OCI-M1 (cell line): Measurements from ENCODE around the gene HAUS7.

Source experiments
- DNase-seq: peaks from one replicate; lab custom pipeline; 2025; lab: John Stamatoyannopoulos, UW

HAUS7 gene

DNA sequence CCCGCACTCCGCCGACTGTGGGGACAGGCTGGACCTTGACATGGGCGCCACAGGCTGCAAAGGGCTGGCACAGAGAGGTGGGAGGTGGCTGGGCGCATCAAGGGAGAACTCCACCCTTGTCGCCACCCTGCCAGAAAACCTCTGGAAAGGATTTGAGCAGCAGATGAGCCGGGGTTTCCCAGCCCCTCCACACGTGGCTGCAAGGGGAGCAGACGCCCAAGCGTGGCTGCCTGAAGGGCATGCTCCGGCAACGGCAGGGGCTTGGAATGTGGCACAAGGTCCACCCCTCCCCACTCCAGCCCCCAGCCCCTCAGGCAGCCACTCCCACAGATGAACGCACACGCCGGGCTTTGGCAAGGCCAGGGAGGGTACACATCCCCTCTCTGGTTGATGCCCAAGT is 29.0 kb upstream of the HAUS7 start:
- no peak for DNase-seq

DNA sequence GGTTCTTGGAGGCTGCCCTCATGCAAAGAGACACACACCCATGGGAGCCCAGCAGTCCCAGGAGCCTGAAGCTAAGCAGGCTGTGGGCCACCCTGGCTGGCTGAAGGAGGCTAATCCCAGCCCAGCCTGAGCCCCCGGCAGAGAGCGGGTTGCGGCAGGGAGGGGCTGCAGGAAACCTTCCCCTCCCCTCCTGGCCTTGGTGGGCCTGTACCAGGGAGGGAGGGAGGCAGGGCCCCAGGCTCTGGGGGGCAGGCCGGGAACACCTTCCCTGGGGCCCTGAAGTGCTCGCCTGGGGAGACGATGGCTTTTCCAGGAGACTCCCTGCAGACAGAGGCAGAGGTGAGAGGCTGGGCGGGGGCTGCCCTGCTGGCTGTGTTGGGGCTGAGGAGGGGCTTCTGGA is 28.1 kb upstream of the HAUS7 start:
- DNase-seq, result no peak

DNA sequence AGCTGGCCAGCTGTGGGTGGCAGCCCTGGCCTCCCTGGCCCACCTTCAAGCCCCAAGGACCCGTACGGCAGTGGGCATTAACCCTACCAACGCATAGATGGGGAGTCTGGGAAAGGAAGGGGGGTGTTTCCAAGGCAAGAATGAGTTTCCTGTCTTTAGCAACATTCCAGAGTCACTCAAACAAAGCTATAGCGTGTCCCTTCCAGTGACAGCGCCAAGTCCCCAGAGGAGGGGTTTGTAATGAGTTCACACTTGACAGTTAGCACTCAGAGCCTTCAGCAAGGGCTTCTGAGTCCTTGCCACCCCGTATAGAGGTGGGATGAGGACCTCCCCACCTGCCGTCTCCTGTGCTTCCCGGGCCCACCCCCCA is 26.2 kb upstream of the HAUS7 start:
- no peak for DNase-seq

DNA sequence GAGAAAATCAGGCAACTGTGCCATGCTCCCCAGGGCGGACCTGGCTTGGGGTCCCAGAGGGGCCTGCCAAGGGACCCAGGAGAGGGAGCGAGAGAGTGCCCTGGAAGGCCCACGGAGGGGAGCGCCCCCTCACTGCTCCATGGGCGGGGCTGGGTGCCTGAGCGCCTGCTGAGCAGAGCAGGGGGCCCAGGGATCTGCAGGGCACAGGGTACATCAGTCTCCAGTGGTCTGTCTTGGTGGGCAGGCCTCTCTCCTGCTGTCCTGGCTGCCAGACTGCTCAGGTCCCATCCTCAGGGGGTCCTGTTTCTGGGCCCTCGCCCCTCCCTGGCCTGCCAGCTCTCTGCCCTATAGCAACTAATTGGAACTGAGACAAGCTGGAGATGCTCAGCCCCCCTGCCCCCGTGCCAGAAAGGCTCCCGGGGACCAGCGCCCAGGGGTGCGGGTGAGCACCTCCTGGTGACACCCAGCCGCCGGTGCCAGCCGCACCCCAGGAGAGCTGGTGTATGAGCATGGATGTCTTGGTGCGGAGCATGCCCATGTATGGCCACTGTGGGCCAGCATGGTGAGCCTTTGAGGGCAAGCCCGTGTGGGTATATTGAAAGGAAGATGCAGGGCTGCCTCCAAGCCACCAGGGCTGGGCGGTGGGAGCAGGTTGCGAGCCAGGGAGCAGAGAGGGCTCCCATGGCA is 25.7 kb upstream of the HAUS7 start:
- DNase-seq, result no peak

DNA sequence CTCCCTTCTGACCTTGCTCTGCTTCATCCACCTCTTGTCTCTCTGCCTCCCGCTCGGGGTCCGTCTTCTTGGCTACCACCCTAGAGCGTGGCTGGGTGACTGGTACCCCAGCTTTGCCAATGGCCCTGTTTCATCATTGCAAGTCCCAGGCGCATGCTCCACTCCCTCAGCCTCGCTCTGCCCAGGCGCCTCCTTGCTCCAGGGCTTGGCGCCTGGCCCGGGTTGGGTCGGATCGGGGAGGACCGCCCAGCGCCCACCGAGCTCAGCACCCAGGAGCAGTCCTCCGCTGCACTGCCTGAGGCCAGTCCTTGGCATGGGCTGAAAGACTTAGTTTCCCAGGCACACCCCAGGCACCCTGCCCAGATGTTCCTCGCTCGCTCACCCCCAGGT is 25.0 kb upstream of the HAUS7 start:
- DNase-seq, result no peak

DNA sequence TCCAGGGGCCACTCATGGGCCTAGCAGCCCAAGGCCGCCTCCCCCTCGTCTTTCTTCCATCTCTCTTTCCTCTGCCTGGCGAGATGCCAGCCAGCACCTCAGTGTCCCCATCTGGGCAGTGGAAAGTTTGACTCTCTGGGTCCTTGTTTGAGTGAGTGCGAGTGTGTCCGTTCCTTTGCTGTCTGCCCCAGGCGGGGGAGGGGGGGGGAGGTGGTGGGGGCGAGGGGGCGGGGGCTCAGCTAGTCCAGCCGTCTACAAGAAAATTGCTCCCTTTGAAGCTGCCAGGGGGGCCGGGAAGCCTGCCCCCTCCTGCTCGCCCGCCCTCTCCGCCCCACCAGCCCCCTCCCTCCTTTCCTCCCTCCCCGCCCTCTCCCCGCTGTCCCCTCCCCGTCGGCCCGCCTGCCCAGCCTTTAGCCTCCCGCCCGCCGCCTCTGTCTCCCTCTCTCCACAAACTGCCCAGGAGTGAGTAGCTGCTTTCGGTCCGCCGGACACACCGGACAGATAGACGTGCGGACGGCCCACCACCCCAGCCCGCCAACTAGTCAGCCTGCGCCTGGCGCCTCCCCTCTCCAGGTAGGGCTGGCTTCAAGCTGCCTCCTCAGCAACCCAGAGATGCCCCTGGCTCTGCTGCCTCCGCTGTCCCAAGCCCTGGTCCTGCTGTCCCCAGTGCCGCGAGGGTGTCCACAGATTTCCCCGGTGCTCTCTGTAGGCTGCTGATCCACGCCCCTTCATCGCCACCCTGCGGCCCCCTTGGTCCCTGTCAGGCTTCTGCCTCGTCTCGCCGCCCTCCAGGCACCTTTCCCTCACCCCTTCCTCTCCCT is 24.4 kb upstream of the HAUS7 start, which contains the start of gene BGN:
TSS of gene BGN (plus strand) at position 440 of the 821 bp plus-strand sequence. CDS start 9,652 bp downstream, outside the sequence.
- DNase-seq, result no peak

DNA sequence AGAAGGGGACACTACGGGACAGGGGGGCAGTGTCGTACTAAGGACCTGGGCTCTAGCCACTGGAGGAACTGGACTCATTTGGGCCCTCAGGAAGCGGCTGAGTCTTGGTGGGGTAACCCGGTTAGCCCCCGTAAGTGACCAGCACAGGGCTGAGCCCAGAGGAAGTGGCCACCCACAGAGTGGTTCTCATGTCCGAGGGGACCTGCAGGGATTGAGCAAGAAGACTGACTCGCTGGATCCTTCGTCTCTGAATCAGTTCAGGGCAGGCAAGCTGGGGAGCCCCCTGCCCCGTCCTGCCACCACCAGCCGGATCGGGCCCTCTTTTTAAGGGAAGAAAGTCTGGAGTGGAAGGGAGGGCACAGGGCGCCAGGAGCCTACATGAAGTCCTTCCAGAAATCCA is 23.7 kb upstream of the HAUS7 start:
- no peak for DNase-seq

DNA sequence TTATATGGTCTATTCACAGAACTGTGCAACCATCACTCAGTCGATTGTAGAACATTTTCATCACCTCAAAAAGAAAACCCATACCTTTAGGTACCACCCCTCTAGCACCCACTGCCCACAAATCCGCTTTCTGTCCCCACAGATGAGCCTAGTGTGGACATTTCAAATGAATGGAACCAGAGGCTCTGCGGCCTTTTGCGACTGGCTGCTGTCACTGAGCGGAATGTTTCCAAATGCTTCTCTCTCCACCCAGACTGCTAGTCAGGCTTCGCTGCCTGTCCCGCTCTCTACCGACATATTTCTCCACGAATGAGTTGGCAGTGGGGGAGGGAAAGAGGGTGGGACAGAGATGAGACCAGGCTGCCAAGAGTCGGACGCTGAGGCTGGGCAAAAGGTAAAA is 22.7 kb upstream of the HAUS7 start:
- DNase-seq, result no peak

DNA sequence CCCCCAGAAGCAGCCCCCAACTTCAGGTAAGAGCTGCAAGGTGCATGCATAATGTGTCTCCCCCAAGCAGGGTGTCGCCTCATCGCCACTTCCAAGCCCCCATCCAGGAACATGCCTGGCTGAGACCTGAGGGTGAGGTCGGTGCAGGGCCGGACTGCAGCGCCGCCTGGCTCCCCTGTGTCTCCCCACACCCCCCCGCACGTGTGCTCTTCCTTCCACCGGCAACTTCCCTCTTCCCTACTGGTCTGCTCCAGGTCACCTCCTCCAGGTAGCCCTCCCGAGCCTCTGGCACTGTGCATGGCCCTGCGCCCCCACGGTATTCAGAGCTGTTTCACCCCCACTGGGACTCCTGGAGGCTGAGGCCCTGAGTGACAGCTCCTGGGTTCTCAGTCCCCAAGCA is 22.2 kb upstream of the HAUS7 start:
- no peak for DNase-seq

DNA sequence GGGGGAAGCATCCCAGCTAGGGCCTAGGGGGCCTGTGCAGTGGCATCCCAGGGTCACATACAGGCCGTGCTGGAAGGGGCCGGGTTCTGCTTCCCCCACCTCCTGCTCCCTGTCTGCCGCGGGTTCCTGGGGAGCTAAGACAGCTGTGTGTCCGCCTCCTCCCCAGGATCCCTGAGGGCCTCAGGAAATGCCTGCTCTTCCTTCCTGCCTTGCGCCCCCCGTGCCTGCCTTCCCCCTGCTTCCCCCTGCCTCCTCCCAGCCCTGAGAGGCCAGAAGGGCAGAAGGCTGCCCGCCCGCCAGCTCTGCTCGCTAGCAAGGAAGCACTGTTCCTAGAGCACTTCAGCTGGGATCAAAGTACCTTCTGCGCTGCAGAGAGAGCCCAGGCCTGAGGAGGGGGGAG is 21.5 kb upstream of the HAUS7 start:
- DNase-seq, result no peak

DNA sequence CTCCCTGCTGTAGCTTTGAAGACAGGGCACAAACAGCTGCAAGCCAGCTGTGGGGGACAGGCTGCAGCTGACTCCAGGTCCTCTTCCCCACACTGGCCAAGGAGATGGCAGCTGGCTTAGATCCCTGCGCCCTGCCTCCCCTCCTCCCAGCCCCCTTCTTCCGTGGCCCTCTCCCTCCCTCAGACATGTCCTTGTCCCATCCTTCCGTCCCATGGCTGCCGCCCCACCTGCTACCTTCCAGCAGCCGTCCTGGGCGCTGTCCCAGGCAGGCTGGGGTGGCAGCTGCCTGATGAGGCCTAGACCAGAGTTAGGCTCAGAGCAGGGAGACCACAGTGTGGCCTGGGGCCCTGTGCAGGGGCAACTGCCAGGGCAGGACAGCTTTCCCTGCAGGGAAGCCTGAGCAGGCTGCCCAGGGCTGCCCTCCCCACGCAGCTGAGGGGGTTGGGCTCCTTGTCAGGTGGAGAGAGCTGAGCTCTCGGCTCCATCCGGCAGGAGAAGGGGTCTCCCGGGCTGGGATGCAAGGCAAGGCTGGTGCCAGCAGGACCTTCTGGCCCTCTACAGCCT is 21.1 kb upstream of the HAUS7 start:
- DNase-seq, result no peak

DNA sequence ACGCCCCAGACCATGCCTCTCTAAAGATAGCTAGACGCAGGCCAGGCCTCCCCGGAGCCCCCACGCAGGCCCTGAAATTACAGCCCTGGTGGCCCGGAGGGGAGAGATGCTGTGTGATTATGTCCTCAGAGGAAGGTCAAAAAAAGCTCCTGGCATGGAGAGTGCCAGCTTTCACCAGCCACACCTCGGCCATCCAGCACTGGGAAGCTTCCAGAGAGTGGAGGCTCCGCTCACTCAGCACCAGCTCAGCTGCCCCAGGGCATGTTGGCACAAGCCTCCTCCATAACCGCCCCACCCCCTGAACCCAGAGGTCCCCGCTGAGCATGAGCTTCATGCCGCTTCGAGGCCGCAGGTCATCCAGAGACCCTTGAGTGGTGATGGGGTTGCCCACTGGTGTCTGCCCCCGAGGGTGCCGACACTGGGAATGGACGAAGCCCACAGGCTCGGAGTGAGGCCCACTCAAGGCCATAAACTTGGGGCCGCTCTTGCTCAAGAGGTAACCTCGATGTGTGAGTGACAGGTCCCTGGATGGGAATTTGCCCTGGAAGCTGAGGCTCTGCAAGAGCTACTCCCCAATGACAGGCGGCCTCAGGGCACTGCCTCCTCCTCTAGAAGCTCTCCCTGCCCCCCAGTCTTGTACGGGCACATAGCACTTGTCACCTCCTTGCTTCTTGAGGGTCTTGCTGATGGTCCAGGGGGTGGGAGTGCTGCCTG is 20.0 kb upstream of the HAUS7 start:
- no peak for DNase-seq

DNA sequence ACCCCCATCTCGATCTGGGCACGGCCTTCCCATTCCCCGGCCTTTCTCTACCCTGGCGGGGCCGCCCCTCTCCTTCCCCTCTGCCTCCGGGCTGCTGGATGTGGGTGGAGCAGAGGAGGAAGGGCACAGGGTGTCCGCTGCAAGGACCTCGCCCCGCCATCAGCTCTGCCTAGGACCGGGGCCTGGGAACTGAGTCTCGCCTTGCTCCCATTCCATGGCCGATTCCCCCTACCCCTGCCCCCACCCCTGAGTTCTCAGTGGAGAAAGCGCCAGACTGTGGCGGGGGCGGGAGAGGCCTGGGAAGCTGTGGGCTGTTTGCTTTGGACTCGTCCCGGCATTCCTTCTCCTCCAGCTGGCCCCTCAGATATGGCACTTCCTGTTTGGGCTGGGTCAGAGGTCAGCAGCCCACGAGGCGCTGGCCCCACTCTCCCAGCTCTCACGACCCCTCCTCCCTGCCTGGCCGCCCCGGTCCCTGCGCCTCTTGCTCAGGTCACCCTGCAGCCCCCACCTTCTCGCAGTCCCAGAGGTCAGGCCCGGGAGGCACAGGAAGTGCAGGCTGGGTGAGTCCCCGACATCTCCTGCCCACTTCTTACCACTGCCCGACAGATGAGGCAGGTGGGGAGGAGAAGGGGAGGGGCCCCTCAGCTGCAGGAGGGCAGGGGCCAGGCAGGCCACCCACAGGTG is 18.0 kb upstream of the HAUS7 start:
- DNase-seq, result no peak

DNA sequence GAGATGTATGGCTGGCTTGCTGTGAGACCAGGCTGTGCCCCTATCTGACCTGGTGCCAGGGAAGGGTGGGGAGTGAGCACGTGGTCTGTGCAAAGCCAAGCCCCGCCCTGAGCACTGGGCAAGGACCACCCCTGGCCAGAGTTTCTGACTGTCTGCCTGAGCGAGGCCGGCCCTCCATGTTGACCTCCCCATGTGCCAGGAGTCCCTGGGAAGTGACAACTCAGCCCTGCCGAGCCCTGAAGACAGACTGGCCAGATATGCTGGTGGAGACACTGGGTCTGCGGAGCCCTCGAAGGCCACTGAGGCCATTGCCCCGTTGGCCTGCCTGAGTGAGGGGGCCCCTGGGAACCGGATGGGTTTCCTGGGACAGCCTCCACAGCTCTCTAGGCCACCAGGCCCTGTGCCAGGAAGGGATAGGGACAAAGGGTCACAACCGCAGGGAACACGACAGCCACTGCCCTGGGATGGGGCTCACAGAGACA is 17.3 kb upstream of the HAUS7 start:
- no peak for DNase-seq

DNA sequence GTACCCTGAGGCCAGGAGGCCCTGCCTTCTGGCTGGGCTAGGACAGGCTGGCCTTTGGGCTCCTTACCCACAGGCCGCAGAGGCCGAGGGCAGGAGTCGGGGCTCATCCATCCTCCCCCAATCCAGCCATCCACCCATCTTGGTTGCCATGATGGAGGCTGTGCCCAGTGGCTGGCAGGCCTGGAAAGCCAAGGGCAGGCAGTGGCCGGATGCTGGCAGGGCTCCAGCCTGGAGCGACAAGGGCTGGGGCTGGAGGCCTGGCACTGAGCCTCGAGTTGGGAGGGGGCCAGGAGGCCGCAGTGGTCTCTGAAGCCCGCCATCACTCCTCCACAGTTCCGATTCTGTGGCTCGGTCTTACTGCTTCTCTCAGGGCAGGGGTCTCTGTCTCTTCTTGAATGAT is 15.8 kb upstream of the HAUS7 start:
- DNase-seq, result no peak

DNA sequence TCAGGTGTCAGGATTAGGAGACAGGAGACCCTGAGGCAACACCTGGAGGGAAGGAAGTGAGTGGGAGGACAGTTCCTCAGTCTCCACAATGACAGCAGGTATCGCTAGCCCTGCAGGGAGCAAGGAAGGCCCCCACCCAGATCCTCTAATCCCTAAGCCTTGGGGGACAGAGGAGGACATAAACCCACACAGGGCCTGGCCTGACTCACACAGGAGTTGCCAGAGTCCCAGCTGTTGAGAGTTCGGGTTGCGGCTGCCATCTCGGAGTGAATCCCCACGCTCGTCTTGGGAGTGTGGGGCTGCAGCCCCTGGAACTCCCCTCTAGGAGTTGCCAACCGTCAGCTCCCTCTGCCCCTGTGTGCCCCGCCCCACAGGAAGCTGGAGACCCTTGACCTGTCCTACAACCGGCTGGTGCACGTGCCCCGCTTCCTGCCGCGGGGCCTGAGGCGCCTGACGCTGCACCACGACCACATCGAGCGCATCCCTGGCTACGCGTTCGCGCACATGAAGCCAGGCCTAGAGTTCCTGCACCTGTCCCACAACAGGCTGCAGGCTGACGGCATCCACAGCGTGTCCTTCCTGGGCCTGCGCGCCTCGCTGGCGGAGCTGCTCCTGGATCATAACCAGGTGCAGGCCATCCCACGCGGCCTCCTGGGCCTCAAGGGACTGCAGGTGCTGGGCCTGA is 15.2 kb upstream of the HAUS7 start:
- DNase-seq, result no peak

DNA sequence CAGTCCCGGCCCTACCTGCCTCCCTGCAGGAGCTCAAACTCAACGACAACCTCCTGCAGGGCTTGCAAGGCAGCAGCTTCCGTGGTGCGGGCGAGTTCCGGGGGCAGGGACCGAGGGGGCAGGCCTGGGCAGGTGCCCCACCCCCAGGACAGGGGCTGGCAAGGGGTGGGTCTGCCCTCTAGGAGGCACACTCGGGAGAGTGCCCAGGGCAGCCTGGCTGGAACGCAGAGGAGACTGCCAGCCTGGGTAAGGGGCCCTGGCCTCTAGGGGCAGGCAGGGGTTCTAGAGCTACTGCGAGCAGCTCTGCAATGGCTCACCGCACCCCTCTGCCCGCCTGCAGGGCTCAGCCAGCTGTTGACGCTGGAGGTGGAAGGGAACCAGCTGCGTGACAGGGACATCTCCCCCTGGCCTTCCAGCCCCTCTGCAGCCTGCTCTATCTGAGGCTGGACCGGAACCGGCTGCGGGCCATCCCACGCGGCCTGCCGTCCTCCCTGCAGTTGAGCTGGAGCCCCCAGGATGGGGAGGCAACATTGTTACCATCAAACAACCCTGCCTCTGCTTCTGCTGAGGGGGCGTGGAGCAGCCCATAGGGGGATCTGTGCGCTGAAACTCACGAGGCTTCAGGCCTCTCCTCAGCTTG is 12.1 kb upstream of the HAUS7 start:
- no peak for DNase-seq

DNA sequence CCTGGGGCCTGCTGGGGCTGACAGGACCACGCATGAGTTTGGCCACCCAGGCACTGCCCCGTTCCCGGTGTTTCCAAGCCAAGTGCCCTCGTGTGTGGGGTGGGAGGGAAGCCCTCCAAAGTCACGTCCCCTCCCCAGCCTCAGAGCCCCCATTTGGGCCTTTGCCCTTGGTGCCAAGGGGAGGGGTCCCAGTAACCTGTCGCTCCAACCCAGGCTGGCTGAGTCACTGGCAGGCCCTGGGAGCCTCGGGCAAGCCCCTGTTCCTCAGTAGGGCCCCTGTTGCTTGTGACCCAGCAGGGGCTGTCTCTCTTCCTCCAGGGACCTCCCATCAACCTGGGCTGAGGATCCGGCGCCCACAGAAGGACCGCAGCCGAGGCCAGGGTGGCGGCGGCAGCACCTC is 10.7 kb upstream of the HAUS7 start:
- DNase-seq, result no peak

DNA sequence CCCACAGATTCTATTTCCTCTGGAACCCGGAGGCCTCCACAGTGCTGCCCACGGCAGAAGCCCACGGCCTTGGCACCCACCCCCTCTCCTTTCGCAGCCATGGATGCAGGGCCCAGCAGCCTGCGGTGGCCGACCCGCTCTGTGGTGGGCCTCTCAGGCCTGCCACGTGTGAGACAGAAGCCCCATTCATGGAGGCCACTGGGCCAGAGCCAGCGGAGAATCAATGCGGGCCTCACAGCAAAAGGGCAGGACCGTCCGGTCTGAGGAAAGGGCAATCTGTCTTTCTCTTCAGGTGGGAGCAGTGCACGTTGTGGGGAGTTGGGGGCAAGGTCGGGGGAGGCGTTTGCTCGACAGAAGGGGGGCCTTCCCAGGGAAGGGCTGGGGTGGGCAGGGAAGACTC is 8.4 kb upstream of the HAUS7 start:
- DNase-seq, result no peak

DNA sequence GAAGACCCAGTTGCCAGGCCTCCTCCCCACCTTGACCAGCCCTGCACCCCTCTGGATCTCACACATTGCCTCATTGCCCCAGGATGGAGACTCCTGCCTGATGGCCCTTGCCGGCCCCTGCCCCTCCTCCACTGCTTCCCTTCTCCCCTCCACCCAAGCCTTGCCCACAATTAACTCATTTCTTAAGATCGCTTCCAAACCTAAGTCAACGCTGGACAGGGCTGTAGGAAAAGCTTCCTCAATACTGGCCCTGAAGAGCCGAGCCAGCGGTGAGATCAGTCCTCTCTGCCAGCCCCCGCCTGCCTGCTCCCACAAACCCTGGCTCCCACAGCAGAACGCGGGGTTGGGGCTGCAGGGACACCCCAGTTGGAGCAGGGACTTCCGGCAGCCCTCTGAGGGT is 7.5 kb upstream of the HAUS7 start:
- no peak for DNase-seq

DNA sequence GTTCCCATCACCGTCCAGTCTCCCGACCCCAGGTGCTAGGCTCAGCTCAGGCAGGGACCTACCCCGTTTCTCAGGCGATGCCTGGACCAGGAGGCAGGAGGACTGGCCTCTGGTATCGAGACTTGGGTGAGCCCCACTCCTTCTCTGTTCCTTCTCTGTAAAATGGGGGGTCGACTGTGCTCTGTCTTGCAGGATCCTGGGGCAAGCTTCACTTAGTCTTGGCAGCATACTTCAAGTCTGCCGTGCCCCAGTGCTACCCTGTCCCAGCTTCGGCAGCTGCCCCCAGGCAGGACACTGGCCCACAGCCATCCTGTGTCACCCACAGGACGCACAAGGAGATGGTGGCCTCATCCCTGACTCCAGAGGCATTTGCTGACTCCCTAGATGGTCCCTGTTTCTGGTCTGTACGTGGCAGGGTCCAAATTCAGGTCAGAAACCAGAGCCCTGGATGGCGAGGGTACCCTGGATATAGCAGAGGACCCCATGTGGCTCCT is 7.0 kb upstream of the HAUS7 start:
- no peak for DNase-seq
